GM19397 (cell line): ENCODE measurements around the gene MSMP.
A peak's percentile ranks its signal among the peaks of the same experiment; 100 is the strongest.

Experiments used
- ATAC-seq: cut with Tn5 transposase; IDR thresholded peaks from one replicate; pipeline ENCODE4 v1.9.1; 2021; ENCODE audit warnings: mild to moderate bottlenecking, moderate library complexity; ENCODE audit not compliant: unreplicated experiment

Gene MSMP

DNA sequence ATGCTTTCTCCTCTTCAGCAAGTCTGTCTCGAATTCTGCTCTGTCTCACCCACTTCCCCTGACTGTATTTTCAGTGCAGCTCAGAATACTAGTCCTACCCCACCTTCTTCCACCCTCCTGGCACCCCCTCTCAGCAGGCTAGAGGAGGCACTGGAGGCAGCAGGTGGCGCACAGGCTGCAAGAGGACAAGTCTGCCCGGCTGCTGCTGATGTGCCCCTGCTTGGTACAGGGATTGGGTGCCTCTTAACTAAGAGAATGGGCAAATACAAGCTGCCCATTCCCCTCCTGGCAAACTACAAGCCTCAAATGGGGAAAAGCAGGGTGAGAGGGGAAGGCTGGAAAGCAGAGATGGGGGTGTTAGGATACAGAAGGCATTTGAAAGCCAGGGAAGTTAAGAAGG, 27.1 kb downstream of the MSMP start:
- ATAC-seq, result peak; percentile 42

DNA sequence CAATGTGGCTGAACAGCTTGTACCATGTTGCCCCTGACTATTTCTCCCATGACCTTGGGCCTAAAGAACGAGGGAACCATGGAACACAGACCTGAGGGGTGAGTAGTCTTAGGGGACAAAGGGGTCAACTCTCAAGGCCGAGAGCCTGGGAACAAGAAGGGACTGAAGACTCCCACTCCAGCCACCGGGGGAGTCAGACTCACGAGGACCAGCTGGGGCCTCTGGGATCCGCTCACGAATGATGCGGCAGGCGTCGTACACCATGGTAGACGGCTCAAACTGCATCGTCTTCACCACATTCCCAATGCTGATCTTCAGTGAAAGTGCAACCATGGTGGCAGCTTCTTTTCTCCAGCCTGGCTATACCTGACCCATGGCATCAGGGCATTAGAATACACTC, 28.7 kb downstream of the MSMP start:
- no peak for ATAC-seq

DNA sequence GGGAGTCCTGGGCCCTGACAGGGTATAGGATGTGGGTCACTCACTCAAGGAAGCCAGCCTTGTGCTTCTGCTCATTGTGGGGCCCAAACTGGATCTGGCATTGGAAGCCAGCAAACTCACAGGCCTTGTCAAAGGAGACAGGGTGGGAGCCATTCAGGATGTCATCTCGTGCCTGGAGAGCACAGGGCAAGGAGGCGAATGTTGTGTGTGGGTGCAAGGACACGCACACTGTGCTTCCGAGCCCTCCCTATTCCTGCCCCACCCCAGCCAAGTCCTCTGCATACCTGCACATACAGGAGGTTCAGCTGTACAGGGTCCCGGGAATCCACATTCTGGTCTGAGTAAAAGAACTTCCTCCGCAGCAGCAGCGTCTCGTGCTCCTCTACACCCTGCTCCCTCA, 30.2 kb downstream of the MSMP start:
- ATAC-seq, result no peak

DNA sequence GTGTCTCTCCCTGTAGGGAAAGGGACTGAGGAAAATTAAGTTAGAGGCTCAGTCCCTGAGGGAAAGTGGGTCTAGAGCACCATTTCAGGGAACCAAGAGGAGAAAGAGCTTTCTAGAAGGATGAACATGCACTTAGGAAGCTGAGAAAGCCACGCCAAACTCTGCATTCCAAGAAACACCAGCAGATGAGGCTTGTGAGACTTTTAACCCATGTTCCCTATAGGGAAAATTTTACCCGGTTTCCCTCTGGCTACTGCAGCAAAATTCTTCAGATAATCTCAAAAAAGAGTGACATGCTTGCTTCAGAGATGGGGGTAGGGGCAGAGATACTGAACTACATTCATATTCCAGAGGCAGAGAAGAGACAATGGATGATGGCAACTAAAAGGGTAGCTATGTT, 30.6 kb downstream of the MSMP start:
- no peak for ATAC-seq

DNA sequence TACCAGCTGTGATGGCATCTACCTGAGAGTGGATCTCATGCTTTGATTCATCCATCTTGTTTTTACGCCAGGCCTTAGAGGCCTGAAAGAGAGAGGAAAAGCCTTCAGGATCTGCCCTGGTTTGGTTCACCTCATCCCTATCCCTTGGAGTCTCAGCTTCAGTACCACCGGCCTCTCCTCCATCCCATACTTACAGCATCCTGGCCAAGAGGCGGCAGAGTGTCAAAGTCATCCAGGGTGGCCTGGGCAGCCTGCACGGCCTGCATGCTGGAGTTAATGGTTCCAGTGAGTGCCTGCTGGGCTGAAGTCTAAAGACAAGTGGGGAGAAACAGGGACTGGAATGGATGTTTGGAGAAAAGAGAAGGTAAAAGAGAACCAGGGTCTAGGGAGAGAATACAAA, 34.5 kb downstream of the MSMP start:
- no peak for ATAC-seq

DNA sequence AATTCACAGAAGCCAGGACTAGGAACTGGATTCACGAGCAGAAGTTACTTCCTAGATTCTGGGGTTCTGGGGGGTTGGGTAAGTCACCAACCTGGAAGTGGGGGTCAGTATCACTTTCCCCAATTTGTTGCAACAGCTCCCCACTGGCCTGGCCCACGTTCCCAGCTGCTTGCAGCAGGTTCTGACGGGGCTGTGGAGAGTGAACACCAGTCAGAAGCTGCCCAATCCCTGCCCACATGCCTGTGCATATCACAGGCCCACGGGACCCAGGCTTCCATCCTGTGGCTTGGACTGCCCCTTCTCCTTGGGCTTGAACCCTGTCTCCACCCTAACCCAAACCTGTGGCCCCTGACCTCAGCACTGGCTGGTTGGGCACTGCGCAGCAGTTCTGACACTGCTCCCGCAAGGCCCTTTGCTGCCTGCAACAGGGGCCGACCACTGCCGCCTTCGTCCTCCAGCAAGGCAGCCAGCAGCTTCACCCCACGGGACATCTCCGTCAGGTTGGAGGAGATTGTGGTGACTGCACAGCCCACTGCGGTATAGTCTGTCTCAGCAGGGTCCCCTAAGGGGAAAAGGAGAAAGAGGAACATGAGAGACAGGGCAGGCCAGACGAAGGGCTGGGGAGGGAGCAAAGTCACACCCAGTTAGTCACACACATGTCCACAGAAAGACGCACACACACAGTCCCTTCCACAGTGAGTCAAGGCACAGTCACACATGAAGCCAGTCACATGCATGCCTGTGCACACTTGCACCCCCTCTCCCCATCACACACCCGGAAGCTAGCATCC, 35.2 kb downstream of the MSMP start:
- ATAC-seq, result no peak

DNA sequence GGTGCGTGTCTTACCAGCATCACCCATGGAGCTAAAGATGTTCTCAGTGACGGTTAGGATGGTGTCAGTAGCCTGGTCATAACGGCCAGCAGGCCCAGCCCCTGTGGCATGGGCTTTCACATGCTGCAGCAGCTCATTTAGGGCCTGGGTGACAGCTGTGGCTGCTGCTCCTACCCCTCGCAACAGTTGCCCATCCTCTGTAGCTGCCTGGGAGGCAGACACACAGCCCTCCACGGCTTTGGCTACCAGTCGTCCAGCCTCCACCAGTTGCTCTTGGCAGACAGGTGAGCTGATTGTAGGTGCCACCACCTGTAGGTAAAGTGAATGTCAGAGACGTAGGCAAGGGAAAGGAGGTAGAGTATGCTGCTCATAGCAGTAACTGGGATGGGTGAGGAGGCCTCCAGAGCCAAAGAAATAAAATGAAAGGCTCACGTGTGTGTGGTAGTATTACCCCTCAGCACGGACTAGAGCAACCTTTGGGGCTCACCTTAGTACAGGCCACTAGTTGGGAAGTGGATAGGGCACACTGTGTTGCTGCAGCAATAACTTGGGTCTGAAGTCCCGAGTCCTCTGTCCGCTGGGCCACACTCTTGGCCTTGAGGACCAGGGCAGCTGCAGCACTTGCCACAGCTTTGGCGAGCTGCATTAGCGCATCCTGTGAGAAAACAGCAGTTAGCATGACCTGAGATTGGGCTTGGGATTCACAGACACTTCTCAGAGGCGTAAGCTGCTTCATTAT, 36.8 kb downstream of the MSMP start:
- ATAC-seq, result no peak

DNA sequence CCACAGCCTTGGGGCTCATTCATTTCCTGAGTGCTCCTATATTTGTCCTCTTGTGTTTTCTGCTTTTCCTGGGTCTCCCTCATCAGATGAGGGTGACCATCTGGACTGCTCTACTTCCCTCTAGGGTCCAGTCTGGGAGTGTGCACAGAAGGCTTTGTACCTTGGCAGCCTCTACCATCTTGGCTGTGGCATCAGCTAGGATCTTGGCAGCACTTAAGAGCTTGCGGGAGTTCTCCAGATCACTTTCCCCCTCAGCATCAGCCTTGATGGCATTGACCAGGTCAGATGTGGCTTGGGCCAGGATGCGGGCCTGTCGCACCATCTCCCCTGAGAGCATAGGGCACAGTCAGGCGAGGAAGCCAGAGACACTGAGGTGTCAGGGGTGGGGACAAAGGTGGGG, 37.8 kb downstream of the MSMP start:
- no peak for ATAC-seq

DNA sequence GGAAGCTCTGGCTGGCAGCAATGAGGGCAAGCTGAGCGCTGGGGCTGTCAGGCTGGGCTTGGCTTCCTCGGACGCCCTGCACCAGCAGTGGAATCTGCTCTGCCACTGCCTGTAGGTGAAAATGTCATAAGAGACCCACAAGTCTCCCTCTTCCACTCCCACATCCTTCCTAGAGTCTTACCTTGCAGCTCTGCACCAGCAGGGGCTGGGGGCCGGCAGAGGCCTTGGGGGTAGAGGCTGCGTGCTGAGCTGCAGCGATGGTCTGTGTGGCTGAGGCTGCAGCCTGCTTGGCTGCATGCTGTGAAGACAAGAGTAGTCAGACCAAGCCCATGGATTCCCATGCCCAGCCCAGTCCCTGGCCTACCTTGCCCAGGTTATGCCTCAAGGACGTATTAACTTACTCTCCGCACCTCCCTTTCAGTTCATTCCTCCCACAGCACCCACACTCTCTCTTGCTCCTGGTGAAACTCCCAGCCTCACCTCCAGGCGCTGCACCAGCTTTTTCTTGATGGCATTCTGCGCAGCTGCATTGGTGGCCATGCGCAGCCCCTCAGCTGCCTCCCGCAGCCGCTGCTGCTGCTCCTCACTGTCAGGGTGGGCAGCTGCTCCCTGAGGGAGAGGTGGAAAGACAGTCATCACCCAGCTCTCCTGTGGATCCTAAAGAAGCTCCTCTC, 39.4 kb downstream of the MSMP start:
- ATAC-seq, result no peak

DNA sequence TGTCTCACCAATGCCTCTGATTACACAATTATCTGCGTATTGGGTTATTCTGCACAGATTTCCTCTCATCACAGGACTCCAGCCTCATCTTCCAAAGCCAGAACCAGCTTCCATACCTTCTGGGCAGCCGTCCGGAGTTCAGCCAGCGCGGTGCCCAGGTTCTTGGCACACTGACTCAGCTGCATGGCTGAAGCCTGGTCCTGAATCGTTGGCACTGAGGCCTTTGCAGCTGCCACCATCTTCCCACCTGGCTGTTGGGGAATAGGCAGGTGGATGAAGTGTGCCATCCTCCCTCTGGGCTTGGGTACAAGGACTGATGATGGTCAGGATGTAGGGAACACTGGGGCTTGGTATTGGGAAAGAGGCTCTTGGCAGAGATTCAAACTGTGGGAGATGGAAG, 40.0 kb downstream of the MSMP start:
- no peak for ATAC-seq

DNA sequence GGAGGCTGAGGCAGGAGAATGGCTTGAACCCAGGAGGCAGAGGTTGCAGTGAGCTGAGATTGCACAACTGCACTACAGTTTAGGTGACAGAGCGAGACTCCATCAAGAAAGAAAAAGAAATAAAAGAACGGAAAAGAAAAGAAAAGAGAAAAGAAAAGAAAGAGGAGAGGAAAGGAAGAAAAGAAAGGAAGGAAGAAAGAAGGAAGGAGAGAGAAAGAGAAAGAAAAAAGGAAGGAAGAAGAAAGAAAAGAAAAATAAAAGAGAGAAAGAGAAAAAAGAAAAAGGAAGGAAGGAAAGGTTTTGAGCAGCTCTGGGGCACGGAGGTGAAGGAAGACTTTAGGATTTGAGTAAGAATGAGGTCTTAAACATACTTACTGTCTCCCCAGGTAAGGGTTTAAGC, 40.5 kb downstream of the MSMP start:
- no peak for ATAC-seq

DNA sequence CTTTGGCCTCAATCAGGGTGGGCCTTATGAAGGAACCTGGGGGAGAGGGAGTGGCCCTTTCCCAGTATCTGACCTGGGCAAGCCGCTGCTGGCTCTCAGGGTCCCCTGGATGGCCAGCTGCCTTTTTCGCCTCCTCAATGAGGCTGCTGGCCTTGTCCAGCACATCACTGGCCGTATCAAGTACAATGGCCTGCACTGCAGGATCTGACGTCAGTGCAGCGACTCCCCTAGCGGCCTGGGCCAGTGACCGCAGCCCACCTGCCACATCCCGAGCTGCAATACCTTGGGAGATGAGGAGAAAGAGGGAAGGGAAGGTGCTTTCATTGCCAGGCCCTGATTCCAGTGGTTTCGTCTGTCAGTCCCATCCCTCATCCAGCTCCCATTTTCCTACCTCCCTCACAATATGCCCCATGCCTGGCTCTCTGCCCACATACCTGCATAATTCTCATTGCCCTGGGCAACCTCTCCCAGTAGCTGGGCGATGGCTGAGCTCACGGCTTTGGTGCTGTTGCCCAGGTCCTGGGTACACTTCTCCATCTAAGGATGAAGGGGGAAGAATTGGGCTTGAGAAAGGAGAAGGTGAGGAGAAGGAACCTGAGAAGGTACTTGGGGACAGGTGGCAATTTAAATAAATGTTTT, 41.2 kb downstream of the MSMP start:
- no peak for ATAC-seq

DNA sequence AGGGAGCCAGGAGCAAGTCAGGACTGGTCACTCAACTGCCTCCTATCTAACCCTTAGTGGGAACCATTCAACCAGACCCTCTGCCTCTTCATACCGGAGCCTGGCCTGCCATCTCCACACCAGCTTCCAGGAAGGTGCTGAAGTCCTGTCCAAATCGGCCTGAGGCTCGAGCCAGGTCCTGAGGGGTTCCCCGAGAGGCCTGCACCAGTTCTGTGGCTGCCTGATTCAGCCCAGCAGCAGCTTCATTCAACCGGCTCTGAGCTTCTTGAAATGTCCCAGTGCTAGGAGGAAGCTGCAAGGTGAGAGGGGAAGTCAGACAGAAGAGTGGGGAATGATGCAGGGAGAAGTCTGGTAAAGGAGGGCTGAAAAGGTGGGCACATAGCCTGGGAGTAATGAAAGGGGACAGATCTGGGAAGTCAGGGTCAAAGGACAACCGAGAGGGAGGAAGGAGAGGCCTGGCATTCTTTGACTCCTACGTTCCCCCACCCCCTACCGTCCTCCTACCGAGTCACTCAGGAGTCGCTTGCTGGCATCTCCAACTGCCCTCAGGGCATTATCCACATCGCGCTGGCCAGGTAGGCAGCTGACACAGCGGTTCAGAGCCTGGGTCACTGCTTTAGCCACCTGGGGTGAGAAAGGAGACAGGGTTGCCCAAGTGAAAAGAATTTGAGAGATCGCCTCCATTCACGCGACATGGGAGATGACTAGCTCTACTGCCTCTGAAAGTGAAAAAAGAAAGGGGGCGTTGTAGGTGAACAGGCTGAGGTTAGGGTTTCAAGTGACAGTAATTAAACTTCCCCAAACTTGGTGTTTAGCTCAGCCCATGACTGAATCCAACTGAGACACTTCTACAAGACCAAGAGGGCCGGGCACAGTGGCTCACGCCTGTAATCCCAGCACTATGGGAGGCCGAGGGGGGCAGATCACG, 42.3 kb downstream of the MSMP start:
- ATAC-seq, result no peak

DNA sequence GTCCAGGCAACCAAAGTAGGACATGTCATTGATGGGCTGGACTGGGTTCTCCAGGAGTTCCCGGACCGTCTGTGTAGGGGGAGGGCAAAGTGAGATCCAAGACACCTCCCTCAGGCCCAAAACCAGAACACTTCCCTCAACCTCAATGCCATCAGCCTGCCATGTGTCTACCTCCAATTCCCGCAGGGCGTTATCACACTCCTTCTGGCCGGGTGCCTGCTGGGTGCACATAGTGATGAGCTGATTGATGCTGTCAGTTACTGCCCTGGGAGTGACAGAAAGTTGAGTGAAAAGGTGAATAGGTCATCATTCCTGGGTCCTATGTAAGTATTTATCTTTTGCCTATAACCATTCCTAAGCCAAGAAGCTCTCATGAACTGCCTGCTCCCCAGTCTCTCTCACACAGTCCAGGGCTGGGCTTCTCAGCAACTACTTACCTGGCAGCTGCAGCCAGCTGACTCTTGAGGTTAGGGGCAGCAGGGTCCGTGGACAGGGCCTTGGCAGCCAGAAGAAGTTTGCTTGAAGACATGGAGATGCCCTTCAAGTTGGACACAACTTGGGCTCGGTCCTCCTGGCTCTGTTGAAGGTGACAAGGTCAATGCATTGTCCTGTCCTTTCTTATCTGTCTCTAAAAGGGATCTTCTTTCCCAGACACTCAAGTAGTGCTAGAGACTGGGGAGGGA, 43.1 kb downstream of the MSMP start:
- ATAC-seq, result no peak

DNA sequence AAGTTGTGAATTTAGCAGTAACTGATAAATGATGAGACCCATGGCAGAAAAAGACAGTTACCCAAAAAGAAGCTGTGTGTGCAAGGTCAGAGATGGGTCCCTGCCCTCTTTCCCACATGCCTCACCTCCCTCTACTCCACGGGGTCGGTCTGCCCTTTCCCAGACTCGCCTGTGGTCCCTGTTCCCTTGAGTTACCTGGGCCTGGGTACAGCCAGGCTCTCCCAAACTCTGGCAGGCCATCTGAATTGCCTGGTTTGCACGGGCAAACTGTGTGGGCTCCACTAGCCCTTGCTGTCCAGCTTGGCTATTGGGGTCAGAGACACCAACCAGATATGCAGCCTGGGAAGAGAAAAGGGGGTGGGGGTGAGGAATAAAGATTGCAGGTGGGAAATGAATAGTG, 45.9 kb downstream of the MSMP start:
- no peak for ATAC-seq

DNA sequence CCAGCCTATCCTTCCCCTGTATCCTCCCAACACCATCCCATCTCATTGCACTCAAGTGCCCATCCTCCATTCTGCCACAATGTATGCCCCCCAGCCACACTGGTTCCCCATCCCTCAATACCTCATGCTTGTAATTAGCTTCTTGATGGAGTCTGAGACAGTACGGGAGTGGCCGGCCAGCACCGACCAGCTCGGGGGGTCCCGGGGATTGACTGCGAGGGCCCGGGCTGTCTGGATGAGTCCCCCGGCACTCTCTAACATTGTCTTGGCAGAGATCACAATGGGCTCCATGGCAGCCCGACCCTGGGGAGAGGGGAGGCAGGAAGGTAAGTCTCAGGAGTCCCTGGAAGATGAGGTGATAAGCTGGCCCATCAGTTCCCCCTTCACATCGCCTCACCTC, 47.1 kb downstream of the MSMP start:
- no peak for ATAC-seq

DNA sequence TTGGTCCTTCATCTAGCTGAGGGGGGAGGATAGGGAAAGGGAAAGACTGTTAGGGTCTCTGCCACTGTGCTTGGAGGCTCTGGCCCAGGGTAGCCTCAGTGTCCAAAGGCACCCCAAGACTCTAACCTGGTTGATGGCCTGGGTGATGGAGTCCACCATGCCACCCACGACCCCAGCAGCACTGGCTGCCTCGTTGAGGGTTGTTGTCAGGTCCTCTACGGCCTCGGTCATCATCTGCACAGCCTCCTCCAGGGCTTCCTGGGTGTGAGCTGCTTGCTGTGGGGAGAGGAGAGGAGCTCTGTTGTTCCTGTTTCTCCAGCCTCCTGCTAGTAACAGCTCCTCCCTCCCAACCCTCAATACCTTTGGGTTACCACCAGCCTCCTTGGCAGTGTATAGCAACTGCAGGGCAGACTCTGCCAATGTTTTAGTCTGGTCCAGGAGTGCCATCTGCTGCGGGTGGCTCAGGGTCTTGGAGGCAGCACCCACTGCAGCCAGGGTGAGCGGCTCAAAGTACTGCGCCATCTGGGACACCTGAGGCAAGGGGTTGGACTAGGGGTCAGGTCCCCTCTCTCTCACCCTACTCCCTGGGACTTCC, 48.1 kb downstream of the MSMP start:
- no peak for ATAC-seq

DNA sequence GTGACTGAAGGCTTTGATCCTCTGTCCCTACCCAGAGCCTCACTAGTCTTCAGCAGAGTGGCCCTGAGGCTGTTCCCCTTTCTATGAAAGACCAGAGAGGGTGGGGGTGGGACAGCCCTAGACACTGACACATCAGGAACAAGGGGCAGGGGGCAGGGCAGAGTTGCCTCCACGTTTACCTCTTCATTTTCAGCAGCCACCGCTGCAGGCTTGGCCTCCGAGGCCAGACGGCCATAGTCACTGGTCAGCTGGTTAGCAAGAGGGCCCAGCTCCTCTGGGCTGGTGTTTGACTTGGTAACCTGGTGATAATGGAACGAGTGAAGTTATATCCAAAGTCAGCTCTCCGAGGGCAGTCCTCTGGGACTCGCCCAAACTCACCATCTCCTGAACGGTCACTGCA, 48.7 kb downstream of the MSMP start:
- ATAC-seq, result no peak

DNA sequence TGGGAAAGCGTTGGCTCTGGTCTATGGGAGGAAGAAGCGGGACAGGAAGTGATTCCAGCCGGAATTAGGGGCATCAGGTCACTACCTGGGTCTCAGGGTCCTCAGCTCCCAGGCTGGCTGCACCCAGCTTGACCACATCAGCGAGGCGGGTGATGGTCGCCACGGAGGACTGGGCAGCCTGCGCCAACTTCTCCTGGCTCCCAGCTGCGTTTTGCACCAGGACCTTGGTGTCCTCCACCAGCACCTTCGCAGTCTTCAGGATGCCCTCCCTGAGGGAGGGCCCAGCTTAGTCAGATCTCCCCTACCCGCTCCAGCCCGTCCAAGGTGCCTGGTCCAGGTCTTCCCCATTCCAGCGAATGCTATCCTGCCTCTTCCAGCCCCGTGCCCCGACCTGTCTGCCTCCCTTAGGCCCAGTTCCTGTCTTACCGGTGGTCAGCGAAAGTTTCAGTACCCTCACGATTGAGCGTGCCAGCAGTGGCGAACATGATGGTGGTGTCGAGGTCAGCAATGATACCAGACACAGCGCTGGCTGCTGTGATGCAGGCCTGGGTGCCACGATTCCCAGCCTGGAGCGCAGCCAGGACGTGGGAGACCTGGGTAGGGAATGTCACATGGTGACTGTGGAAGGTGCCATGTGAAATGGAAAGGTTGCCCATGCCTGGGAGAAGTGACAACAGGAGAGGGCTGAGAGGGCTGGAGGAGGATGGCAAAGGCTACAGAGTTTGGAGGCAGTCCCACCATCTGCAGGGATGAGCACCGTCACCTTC, 50.0 kb downstream of the MSMP start:
- ATAC-seq, result no peak
